GM20000 (cell line): ENCODE results near the gene TSPAN18.

ENCODE experiments used
- DNase-seq: peaks from one replicate; pipeline ENCODE4 v3.0.0; 2012; ENCODE audit warnings: low spot score
- TF ChIP-seq, protein P1 (sequence below): IDR thresholded peaks from 2 replicates; pipeline ENCODE4 v1.5.1; 2012; ENCODE audit warnings: mild to moderate bottlenecking, control low read depth; ENCODE audit errors: extremely low read depth, missing control alignments

The TSPAN18 gene

GRCh38 chr11:44964526-44965209 lies 237.9 kb downstream of the TSPAN18 start:
- no peak for DNase-seq
- TF ChIP-seq, protein P1, sequence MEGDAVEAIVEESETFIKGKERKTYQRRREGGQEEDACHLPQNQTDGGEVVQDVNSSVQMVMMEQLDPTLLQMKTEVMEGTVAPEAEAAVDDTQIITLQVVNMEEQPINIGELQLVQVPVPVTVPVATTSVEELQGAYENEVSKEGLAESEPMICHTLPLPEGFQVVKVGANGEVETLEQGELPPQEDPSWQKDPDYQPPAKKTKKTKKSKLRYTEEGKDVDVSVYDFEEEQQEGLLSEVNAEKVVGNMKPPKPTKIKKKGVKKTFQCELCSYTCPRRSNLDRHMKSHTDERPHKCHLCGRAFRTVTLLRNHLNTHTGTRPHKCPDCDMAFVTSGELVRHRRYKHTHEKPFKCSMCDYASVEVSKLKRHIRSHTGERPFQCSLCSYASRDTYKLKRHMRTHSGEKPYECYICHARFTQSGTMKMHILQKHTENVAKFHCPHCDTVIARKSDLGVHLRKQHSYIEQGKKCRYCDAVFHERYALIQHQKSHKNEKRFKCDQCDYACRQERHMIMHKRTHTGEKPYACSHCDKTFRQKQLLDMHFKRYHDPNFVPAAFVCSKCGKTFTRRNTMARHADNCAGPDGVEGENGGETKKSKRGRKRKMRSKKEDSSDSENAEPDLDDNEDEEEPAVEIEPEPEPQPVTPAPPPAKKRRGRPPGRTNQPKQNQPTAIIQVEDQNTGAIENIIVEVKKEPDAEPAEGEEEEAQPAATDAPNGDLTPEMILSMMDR: no peak

GRCh38 chr11:44966694-44967093 lies 239.9 kb downstream of the TSPAN18 start:
- no peak for DNase-seq
- TF ChIP-seq, protein P1: no peak

DNA sequence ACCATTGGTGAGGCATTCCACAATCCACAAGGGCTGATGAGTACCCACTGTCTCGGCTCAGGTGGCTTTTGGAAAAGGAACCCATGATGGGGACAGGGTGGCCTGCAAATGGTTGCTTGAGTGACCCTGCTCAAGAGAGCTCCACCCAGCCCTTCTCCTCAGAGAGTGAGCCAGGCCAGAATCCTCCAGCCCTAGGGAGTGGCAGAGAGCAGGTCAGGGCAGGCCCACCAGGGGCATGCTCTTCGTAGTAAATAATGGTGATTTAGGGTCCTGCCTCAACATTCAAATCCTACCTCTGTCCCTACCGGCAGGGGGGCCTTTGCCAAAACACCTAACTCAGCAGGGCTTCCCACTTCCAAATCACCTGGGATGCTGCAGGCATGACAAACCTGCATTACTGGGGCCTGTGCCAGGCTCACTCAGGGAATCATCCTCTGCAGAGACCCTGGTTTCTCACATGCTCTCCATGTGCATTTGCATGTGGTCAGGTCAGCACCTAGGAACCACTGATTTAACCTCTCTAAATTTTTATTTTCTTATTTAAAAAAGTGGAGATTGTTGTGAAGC lies 241.3 kb downstream of the TSPAN18 start:
- TF ChIP-seq, protein P1: no peak
- no peak for DNase-seq

DNA sequence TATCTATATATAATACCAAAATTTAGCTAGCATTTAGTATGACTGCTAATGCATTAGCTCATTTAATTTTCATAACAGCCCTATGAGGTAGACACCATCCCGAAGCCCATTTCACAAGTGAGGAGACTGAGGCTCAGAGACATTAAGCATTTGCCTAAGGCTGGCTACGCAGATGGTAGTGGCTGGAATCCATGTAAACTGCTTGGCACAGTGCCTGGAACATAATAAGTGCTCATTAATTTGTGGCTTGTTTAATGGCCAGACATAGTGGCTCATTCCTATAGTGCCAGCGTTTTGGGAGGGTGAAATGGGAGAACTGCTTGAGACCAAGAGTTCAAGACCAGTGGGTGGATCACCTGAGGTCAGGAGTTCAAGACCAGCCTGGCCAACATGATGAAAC lies 241.7 kb downstream of the TSPAN18 start:
- TF ChIP-seq, protein P1: no peak
- no peak for DNase-seq

DNA sequence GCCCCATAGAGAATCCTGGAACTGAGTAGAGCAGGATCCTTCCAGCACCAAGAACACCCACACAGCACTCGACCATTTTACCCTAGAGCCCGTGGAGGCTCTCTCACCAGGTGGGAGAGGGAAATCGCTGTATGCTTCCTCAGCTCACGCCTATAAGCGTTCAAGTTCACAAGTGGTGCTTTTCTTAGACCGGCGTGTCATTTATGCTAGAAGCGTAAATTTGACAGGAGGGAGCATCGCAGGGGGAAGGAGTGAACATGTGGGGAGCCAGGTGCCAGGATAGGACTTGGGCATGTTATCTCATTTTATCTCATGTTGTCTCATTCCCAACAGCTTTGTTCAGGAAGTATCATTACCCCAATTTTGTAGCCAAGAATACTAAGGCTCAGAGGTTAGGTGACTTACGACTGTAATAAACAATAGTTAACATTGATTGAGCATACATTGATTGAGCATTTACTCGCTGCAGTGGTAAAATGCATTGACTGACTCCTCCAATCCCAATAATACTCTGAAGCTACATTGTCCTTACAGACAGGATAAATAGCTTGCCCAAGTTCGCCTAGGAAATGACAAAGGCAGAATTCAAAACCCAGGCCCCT lies 243.0 kb downstream of the TSPAN18 start:
- DNase-seq: no peak
- TF ChIP-seq, protein P1: no peak

DNA sequence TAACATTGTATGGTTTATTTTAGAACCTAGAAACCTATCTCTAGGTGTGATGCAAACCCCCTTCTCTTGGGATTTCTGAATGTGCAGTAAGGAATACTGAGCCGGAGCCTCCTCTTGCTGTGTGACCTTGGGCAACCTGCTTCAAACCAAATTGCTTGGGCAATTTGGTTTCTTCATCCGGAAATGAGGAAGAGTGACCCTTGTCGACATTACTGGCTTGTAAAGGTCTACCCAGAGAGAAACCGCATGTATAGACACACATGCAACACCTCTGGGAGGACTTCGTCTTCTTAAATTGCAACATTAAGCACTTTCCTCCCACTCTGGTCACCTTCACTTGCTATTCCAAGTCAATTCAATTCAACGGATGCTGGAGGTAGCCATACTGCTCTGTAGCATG lies 243.5 kb downstream of the TSPAN18 start:
- TF ChIP-seq, protein P1: no peak
- no peak for DNase-seq

DNA sequence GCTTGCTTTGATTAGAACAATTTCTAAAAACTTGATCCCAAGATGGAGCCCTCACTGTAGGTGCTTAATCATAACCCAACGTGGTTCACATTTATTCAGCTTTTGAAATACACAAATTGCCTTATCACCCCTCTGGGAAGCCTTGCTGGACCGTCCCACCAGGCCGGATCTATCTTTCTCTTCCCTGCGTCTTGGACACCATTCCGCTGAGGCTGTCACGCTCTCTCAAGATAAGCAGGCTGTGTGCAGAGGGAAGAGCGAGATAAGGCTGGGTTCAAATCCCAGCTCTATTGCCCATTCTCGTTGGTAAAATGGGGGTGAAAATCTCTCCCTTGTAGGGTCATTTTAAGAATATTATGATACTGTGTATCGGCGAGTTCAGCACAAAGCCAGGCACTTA lies 244.4 kb downstream of the TSPAN18 start:
- TF ChIP-seq, protein P1: no peak
- no peak for DNase-seq
